Suprapubic skin (tissue), 3 donors: ENCODE data around the gene IGFBP4.

ENCODE experiments used
- EP300 ChIP-seq: sonication (generic); formaldehyde crosslinking; IDR thresholded peaks from one replicate; pipeline ENCODE4 v1.6.1; 2017; ENCODE audit warnings: antibody characterized with exemption
- POLR2A ChIP-seq, 2 donors: fragments of 450-650 bp; IDR thresholded peaks; one replicate each; pipeline ENCODE4 v1.6.1; 2017; ENCODE audit warnings: antibody characterized with exemption in 2 of 2, mild to moderate bottlenecking in 2 of 2, moderate library complexity in 2 of 2
- TF ChIP-seq, protein P1 (sequence below), 2 donors: fragments of 200-600 bp in 1 of 2; fragments of 450-650 bp in 1 of 2; sonication (generic) in 1 of 2; IDR thresholded peaks; one replicate each; pipeline ENCODE4 v1.5.1; 2016 to 2019; ENCODE audit warnings: antibody characterized with exemption in 2 of 2, mild to moderate bottlenecking in 1 of 2, moderate library complexity in 1 of 2

DNA sequence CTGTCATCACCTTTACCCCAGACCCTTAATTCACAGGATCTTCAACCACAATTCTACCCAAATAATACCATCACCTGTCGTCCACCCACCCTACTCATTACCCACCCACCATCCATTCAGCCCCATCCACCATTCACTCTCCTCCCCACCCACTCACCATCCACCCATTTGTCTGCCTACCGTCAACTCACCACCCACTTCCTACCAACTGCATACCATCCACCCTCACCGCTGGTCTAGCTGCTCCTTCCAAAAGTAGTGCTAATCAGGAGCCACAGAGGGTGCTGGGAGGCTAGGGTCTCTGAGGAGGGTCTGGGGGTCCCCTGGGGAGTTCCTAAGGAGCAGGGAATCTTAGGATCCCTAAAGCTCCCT, 12.0 kb upstream of the IGFBP4 start:
- TF ChIP-seq, protein P1, sequence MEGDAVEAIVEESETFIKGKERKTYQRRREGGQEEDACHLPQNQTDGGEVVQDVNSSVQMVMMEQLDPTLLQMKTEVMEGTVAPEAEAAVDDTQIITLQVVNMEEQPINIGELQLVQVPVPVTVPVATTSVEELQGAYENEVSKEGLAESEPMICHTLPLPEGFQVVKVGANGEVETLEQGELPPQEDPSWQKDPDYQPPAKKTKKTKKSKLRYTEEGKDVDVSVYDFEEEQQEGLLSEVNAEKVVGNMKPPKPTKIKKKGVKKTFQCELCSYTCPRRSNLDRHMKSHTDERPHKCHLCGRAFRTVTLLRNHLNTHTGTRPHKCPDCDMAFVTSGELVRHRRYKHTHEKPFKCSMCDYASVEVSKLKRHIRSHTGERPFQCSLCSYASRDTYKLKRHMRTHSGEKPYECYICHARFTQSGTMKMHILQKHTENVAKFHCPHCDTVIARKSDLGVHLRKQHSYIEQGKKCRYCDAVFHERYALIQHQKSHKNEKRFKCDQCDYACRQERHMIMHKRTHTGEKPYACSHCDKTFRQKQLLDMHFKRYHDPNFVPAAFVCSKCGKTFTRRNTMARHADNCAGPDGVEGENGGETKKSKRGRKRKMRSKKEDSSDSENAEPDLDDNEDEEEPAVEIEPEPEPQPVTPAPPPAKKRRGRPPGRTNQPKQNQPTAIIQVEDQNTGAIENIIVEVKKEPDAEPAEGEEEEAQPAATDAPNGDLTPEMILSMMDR (IDR thresholded peaks at IDR 0.05): no peak
- TF ChIP-seq EP300 (no peak), POLR2A (IDR thresholded peaks at IDR 0.05) (no peak)
